Measurements from ENCODE around the gene TAP2.

DNA sequence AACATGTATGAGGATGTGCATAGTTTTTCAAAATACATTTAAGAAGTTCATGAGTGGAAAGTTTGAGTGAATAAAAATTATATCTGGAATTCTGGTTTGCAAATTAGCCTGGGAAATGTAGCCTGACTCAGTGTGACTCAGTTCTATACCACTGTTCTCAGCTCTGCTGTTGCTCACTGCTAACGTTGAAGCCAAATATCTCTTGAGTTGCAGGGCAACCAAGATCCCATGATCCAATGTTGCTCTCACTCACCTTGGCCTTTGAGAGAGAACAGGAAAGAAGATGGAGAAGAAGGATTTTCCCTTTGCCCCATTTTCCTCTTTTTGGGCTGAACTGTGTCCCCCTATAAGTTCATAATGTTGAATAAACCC is 44.3 kb upstream of the TAP2 start:
- TF ChIP-seq CTCF (IDR thresholded peaks at IDR 0.05) (no peak), EZH2 (IDR thresholded peaks at IDR 0.05; ENCODE audit: borderline replicate concordance, insufficient read depth, low read depth, low read length, poor library complexity, severe bottlenecking) (no peak)
